ENCODE measurements around the gene GLB1L2.
"Not testable (repeated sequence)": the region's sequence is repeated elsewhere in the genome, so short reads cannot be mapped to it uniquely, and the experiment has no call there.

The GLB1L2 gene

DNA sequence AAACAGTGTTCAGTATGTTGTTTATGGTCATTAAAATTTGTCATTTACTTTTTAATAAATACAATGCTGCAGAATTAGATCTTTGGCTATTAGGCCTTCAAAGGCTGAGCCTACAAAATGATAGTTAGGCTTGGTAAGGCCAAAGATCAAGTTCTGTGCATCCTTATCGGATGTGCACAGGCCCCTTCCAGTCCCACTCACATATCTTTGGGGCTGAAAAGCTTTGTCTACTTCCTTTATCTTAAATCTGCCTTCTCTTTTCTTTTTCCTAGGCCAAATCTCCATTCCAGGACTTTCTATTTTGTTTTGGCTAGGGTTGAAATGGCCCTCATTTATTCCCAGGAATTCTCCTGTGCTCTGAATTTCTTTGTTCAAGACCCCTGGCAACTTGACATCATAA is 3.4 kb upstream of the GLB1L2 start:
- no peak for DNase-seq

DNA sequence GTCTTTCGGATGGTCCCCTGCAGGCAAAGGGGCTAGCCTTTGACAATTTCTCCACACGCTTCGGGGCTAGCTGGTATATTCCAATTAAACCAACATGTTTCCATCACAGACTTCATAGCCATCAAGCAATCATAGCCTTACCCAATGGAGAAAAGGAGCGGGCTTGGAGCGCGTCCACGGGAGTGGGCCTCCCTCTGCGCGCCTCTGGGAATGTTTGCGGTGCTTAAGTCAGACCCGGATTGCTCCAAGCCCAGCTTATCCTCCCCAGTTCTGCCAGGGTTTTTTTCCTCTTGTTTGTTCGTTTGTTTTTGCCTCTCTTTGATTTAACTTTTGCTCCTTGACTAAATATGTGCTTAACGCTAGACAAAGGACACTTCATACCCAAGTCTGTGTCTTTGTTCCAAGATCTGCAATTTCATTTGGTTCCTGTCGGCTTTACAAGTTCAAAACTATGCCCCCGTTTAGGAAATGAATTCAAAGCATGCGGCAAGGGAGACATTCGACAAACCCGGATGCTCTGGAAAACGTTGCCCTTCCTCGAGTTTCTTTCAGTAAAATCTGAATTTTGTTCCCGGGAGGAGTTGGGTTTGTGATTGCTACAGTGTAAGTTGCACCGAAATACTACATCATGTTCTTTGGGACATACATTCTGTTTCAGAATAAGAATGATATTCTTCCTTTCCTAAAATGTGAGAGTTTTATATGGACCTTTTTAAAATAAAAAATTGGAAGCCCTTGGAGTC is 1.0 kb upstream of the GLB1L2 start:
- DNase-seq: no peak

DNA sequence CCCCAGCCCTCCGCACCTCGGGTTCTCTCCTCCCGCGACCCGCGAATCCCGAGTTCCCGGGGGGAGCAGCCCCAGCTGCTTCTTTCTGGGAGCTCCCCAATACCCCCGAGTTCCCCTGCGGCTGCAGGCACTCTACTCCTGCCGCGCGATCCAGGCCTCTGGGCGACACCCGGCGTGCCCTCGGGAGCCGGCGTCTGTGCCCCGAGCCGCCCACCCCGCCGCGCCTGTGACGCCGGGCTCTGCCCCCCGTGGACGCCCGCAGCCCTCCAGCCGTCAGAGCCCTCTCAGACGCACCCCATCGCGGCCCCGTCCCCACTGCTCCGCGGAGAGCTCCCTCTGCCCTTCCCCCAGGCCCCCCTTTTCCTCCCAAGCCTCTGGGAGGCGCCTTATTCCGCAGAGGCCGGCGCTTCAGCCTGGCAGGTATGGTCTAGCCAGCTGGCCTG is 422 bp downstream of the GLB1L2 start:
- peak; percentile 15 for DNase-seq

DNA sequence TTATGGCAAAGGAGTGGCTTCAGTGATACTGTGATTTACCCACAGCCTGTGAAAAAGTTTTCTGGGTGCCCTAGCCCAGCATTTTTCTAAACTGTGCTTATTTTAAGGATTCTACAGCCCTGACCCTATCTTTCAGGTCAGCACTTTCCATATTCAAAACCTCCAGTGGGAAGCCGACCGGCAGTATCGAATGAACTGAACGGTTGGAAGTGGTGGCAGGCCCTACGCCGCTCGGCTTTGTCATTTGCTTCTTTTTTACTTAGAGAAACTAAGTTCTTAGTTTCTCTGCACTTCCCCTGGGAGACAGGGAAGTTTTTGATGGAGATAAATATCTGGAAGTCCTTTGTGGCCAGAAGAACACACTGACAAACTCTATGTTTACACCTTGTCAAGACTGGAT is 994 bp downstream of the GLB1L2 start:
- DNase-seq: no peak

GRCh38 chr11:134333312-134333711 is 1.5 kb downstream of the GLB1L2 start:
- no peak for DNase-seq

- no peak for DNase-seq
Observed at GRCh38 chr11:134333946-134334345, 2.2 kb downstream of the GLB1L2 start.

DNA sequence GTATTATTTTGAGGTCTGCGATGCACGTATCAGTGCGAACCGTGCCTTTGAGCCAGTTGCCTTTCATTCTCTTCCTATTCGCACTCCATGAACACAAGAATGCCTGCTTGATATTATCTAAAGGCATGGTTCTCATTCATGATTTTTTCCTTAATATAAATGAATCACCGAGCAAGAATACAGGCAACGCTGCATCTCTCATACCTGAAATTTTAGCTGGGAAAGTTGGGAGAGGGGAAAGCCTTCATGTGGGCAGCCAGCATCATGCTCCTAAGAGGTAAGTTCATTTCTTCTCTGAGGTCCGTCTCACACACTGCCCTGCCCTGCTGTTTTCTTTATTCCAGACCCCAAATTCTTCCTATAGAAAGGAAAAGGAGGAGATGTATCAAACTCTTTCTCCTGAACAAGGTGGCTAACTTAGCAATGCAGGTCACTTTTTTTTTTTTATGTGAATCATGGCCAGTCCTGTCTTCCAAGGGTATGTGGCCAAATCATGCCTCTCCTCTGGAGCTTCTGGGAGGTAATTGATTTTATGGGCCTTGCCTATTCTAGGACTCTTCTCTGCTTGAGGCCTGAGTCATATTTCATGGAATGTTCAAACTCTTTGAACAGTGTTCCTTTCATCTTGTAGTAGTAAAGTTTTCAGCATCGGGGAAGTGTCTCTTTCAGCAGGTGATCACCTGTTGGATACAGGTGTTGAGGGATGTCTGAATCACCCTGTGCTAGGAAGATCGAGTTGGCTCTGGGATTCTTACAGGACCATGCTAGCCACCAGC is 3.2 kb downstream of the GLB1L2 start:
- DNase-seq: no peak

GRCh38 chr11:134337051-134337450 is 5.3 kb downstream of the GLB1L2 start:
- DNase-seq: no peak

- DNase-seq: no peak
Observed at GRCh38 chr11:134338068-134338467, 6.3 kb downstream of the GLB1L2 start.

DNA sequence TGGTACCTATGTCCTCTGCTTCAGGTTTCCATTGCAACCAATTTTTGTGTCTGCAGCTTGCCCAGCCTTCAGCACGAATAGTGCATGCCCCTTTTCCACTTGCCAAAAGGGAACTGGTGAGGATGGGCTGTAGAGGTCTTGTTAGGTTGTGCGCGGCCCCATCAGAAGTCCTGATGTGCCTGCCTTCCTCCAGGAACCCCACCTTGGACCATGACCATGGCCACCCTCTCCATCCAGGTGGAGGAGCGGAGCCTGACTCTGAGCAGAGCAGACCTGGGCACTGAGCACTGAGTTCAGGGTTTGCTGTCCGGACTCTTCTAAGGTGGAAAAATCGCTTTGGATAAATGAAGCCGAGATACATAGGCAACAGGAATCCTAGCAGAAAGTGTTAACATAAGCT is 6.9 kb downstream of the GLB1L2 start:
- DNase-seq: no peak

DNA sequence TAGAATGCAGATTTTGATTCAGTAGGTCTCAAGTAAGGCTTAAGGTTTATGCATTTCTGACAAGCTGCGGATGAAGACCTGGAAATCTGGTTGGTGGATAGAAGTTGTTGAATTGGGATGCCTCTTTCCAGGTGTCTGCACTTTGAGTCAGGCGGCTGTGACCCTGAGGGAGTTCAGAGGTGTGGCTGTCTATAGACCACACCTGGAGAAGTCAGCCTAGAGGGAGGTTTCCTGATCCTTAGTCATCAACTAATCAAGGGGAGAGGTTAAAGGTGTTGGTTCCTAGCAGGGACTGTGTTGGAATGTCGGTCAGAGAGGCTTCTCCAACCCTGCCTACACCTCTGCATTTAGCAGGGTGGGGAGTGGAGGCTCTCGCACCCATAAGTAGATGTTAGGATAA is 8.0 kb downstream of the GLB1L2 start:
- no peak for DNase-seq

- DNase-seq: no peak
Observed at GRCh38 chr11:134340354-134340964, 8.7 kb downstream of the GLB1L2 start.

DNA sequence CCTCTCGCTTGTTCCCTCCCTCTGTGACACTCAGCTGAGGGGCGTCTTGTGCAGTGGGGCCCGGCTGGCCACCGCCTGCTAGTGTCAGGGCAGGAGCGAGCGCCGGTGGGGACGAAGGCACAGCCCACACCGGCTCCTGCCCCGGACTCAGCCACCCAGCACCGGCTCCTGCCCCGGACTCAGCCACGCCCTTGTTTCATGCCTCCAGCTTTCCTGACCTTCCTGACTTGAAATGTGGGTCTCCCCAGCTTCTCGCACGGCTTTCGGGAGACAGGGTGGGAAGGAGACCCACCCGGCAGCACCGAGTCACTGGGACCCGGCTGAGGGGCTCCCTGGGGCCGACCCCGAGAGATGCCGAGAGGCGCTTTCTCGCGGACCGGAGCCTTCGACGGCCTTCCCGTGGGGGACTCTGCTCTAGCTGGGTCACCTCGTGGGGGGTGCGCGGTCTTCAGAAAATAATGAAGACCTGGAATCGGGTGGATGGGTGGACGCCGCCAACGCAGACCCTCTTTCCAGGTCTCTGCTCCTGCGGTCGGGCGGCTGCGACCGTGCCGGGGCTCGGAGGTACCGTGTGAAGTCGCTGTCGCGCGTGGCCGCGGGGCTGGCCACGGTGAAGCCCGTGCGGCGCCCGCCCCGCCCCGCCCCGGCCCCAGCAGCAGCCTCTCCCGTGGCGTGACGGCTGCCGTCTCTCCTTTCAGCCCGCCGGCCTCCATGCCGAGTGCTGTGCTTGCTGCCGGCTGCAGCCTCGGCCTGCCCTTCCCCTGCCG is 10.2 kb downstream of the GLB1L2 start:
- no peak for DNase-seq

DNA sequence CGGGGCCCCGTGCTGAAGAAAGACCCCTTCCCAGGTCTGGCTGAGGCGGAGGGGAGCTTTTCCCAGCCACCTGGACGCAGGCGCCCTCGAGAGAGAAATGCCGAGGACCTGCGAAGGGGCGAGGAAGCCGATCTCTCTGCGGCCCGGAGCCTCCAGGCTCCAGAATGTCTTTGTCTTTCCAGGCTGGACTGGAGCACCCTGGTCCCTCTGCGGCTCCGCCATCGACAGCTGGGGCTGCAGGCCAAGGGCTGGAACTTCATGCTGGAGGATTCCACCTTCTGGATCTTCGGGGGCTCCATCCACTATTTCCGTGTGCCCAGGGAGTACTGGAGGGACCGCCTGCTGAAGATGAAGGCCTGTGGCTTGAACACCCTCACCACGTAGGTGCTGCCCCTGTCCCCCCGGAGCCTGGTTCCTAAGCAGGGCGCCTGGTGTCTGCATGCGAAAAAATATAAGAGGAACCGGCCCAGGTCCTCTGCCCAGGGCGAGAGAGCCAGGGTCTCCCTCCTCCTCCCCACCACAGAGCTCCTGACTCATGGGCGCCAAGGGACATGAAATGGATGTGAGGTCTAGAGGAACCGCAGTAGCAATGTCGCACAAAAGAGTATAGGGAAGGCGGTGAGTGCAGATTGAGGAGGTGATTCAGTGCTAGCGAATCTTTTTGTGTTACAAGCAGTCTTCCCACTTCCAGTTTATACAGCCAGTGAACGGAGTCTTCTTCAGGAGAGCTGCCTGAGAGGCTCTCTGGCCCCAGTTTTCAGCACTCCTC is 11.0 kb downstream of the GLB1L2 start:
- DNase-seq: no peak

DNA sequence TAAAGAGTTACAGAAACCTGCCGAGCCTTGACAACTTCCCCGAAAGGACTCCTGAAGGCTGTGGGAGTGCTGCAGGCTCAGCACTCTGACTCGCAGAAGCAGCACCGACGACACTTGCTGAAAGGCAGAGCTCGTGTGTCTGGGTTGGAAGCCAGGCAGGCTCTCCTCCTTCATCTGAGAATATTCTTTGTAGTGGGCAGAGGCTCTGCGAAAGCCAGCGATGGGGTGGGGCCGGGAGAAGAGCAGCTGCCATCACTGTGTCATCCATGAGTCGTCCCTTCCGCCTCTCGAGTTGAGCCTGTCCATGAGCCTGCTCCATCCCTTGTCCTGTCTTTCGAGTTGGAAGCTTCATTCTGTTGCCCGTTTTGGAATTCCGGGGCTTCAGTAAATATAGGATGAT is 11.9 kb downstream of the GLB1L2 start:
- DNase-seq: no peak

DNA sequence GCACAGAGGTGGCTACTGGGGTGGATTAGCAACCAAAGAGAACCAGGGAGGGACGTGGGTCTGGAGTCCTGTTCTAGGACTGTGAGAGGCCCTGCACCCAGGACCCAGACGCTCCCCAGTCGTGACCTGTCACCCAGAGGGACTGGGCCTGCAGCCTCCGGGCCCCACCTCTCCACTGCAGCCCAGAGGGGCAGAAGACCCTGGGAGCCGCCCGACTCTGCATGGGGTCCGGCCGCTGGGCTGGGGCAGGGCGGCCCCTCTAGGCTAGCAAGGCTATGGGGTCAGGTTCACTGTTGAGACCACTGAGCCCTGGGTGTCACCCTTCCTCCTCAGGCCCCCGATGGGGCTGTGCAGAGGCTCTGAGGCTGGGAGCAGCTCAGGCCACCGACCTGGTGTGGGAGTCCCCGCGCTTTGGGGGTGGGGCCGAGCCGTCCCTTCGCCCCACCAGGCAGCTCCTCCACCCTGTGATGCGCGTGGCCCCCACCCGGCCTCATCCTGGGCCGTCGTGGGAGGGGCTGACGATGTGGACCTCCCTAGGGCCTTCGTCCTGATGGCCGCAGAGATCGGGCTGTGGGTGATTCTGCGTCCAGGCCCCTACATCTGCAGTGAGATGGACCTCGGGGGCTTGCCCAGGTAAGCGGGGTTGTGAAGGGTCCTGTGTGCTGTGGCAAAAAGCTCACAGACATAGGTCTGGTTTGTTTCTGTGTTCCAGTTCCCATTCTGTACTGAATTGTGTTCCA is 12.9 kb downstream of the GLB1L2 start:
- DNase-seq: not testable (repeated sequence)

- no peak for DNase-seq
Observed at GRCh38 chr11:134345237-134345550, 13.4 kb downstream of the GLB1L2 start.

- no peak for DNase-seq
Observed at GRCh38 chr11:134346101-134346975, 14.6 kb downstream of the GLB1L2 start.

DNA sequence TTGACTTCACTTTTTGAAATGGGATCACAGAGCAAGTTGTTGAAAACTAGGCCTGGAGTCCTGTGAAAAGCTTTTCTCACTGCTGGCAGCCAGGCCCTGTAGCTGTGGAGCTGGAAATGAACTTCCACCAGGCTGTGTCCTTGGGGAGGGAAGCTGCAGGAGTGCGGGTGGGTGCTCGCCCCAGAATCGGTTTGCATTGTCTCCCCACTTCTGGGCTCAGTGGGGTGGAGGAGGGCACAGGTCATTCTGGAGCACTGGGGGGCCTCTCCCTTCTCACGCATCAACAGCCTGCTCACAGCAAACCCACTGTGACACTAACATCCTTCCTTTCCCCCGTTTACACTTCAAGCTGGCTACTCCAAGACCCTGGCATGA is 15.2 kb downstream of the GLB1L2 start:
- no peak for DNase-seq

- no peak for DNase-seq
Observed at GRCh38 chr11:134347441-134347840, 15.7 kb downstream of the GLB1L2 start.
